ENCODE results near the gene CCDC159. TPM values are rescaled to one million over a fixed set of nuclear protein-coding genes. Genes with fewer than 3 reads are reported as not detected.
A peak's percentile ranks its signal among the peaks of the same experiment; 100 is the strongest.

Gene CCDC159
- total and polyA plus RNA-seq, 2 of the 13 experiments (the other 11 are each of a cell fraction or from before 2014, with no cell fraction given): 1.7 to 6.3 TPM

DNA sequence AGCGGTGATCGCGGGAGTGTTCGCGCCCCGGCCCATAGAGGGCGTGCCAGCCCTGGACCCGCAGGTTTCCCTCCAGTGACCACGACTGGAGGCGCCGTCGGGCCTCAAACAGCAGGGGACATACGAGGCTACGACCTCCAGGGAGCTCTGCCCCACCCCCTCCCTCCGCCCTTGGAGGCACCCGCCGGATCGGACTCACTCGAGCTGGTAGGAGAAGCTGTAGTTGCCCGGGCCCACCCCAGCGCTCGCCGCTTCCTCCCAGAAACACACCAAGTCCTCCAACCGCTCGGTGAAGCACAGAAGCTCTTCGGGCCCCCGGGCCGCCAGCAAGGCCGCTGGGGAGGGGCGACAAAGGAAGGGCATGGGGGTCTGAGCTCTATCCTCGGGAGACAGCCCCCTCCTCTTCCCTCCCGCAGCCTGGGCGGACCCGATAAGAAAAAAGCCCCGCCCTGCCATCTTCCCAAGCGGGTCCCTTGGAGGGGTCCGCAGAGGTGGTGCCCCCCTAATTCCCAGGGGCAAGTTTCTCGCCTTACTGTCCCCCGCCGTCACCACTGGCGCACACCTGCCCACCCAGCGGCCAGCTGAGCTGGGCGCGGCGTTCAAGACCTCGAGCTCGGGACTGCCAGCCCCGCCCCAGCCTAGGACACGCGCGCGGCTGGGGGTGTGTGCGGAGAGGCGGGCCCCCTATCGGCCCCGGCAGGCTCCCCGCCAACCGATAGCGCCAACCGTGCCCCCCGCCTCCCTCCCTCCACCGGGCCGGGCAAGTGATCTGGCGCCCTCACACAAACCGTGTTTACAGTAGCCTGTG lies 36.8 kb downstream of the CCDC159 start (continued):
- TF ChIP-seq, protein P1, sequence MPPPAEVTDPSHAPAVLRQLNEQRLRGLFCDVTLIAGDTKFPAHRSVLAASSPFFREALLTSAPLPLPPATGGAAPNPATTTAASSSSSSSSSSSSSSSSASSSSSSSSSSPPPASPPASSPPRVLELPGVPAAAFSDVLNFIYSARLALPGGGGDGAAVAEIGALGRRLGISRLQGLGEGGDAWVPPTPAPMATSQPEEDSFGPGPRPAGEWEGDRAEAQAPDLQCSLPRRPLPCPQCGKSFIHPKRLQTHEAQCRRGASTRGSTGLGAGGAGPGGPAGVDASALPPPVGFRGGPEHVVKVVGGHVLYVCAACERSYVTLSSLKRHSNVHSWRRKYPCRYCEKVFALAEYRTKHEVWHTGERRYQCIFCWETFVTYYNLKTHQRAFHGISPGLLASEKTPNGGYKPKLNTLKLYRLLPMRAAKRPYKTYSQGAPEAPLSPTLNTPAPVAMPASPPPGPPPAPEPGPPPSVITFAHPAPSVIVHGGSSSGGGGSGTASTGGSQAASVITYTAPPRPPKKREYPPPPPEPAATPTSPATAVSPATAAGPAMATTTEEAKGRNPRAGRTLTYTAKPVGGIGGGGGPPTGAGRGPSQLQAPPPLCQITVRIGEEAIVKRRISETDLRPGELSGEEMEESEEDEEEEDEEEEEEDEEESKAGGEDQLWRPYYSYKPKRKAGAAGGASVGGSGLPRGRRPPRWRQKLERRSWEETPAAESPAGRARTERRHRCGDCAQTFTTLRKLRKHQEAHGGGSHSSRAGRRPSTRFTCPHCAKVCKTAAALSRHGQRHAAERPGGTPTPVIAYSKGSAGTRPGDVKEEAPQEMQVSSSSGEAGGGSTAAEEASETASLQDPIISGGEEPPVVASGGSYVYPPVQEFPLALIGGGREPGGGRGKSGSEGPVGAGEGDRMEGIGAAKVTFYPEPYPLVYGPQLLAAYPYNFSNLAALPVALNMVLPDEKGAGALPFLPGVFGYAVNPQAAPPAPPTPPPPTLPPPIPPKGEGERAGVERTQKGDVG (CRISPR knock-in tag; IDR thresholded peaks at IDR 0.05; ENCODE audit: borderline replicate concordance): no peak; the same call in 1 of the 2 replicates
- TF ChIP-seq HOXD1 (CRISPR knock-in tag; IDR thresholded peaks at IDR 0.05) (peak; percentile 43; the same call in 1 of the 2 replicates), CEBPB (IDR thresholded peaks at IDR 0.05; ENCODE audit: borderline replicate concordance, low read depth, low read length) (no peak), RBFOX2 (IDR thresholded peaks at IDR 0.05; ENCODE audit: low read depth, low read length) (no peak), ZNF883 (CRISPR knock-in tag; IDR thresholded peaks at IDR 0.05; ENCODE audit: not compliant biosample characterization) (no peak), ATF7-NPFF (CRISPR knock-in tag; IDR thresholded peaks at IDR 0.05; ENCODE audit: low read depth) (0 out of 2 replicates have a peak, but pooled peaks have one; percentile 36), BRD4 (CRISPR knock-in tag; IDR thresholded peaks at IDR 0.05) (peak; percentile 60; the same call in 1 of the 2 replicates), STAG1 (CRISPR knock-in tag; IDR thresholded peaks at IDR 0.05) (peak; percentile 72), BHLHE40 (IDR thresholded peaks at IDR 0.05; ENCODE audit: low read length) (peak; percentile 25; the same call in 1 of the 2 replicates), ZNF777 (CRISPR knock-in tag; IDR thresholded peaks at IDR 0.05) (peak; percentile 99), SMARCE1 (IDR thresholded peaks at IDR 0.05; ENCODE audit: borderline replicate concordance) (no peak), ZFP37 (CRISPR knock-in tag; IDR thresholded peaks at IDR 0.05; ENCODE audit: borderline replicate concordance) (peak; percentile 28; the same call in 1 of the 2 replicates), ZNF776 (CRISPR knock-in tag; IDR thresholded peaks at IDR 0.05) (no peak), NRL (CRISPR knock-in tag; IDR thresholded peaks at IDR 0.05; ENCODE audit: borderline replicate concordance) (peak; percentile 40; the same call in 1 of the 2 replicates), NFRKB (IDR thresholded peaks at IDR 0.05) (no peak), TEAD3 (CRISPR knock-in tag; optimal IDR thresholded peaks at IDR 0.05; ENCODE audit: borderline replicate concordance) (peak; percentile 56), RNF2 (conservative IDR thresholded peaks at IDR 0.05; ENCODE audit: low read depth) (no peak), MZF1 (CRISPR knock-in tag; IDR thresholded peaks at IDR 0.05; ENCODE audit: borderline replicate concordance) (no peak), TCF7 (IDR thresholded peaks at IDR 0.05; ENCODE audit: low read depth) (no peak), PRPF4 (IDR thresholded peaks at IDR 0.05; ENCODE audit: low read depth, low read length, poor library complexity, severe bottlenecking) (no peak), HOXA3 (CRISPR knock-in tag; IDR thresholded peaks at IDR 0.05) (peak; percentile 84), EED (CRISPR knock-in tag; IDR thresholded peaks at IDR 0.05) (no peak), ZNF746 (CRISPR knock-in tag; IDR thresholded peaks at IDR 0.05) (no peak; the same call in 1 of the 2 replicates), ZBTB42 (CRISPR knock-in tag; IDR thresholded peaks at IDR 0.05) (0 out of 2 replicates have a peak, but pooled peaks have one; percentile 22)
- TF ChIP-seq, protein P2, sequence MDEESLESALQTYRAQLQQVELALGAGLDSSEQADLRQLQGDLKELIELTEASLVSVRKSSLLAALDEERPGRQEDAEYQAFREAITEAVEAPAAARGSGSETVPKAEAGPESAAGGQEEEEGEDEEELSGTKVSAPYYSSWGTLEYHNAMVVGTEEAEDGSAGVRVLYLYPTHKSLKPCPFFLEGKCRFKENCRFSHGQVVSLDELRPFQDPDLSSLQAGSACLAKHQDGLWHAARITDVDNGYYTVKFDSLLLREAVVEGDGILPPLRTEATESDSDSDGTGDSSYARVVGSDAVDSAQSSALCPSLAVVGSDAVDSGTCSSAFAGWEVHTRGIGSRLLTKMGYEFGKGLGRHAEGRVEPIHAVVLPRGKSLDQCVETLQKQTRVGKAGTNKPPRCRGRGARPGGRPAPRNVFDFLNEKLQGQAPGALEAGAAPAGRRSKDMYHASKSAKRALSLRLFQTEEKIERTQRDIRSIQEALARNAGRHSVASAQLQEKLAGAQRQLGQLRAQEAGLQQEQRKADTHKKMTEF (CRISPR knock-in tag; IDR thresholded peaks at IDR 0.05): peak; percentile 53; the same call in 1 of the 2 replicates
- TF ChIP-seq, protein P3, sequence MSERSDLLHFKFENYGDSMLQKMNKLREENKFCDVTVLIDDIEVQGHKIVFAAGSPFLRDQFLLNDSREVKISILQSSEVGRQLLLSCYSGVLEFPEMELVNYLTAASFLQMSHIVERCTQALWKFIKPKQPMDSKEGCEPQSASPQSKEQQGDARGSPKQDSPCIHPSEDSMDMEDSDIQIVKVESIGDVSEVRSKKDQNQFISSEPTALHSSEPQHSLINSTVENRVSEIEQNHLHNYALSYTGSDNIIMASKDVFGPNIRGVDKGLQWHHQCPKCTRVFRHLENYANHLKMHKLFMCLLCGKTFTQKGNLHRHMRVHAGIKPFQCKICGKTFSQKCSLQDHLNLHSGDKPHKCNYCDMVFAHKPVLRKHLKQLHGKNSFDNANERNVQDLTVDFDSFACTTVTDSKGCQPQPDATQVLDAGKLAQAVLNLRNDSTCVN (CRISPR knock-in tag; IDR thresholded peaks at IDR 0.05; ENCODE audit: borderline replicate concordance): no peak
